GM12875 (cell line): ENCODE results near the gene ARID3B.

Experiments
- H3K4me3 ChIP-seq: one replicate; pipeline ENCODE4 v1.5.1; 2011; ENCODE audit warnings: low read depth, low read length, control low read depth
- CTCF ChIP-seq: IDR thresholded peaks from 2 replicates; pipeline ENCODE4 v1.5.1; 2011; ENCODE audit warnings: low read depth, mild to moderate bottlenecking, control low read depth, inconsistent platforms, low read length, moderate library complexity, borderline replicate concordance; ENCODE audit not compliant: insufficient read depth

The ARID3B gene

GRCh38 chr15:74646480-74646879 is 105.5 kb downstream of the ARID3B start:
- no peak for TF ChIP-seq CTCF
- H3K4me3 ChIP-seq, result no peak overlapping the region
